GM19397 (cell line): Measurements from ENCODE around the gene AP3B1.
"Not testable (repeated sequence)": the region's sequence is repeated elsewhere in the genome, so short reads cannot be mapped to it uniquely, and the experiment has no call there.

Experiments
- ATAC-seq: cut with Tn5 transposase; IDR thresholded peaks from one replicate; pipeline ENCODE4 v1.9.1; 2021; ENCODE audit warnings: mild to moderate bottlenecking, moderate library complexity; ENCODE audit not compliant: unreplicated experiment

Gene AP3B1

GRCh38 chr5:78075301-78075700 lies 219.2 kb downstream of the AP3B1 start:
- ATAC-seq = no peak

- ATAC-seq = not testable (repeated sequence)
Measured at GRCh38 chr5:78070691-78071090, 223.8 kb downstream of the AP3B1 start.

- not testable (repeated sequence) for ATAC-seq
Measured at GRCh38 chr5:78067581-78067980, 226.9 kb downstream of the AP3B1 start.

GRCh38 chr5:78066722-78067121 lies 227.8 kb downstream of the AP3B1 start:
- not testable (repeated sequence) for ATAC-seq

- no peak for ATAC-seq
Measured at GRCh38 chr5:78065663-78066062, 228.8 kb downstream of the AP3B1 start.

GRCh38 chr5:78064941-78065472 lies 229.5 kb downstream of the AP3B1 start:
- ATAC-seq = no peak

- ATAC-seq = no peak
Measured at GRCh38 chr5:78063495-78063894, 231.0 kb downstream of the AP3B1 start.

- no peak for ATAC-seq
Measured at GRCh38 chr5:78062645-78063044, 231.9 kb downstream of the AP3B1 start.

- ATAC-seq = no peak
Measured at GRCh38 chr5:78060421-78060820, 234.1 kb downstream of the AP3B1 start.

- ATAC-seq = no peak
Measured at GRCh38 chr5:78058625-78059024, 235.9 kb downstream of the AP3B1 start.

- ATAC-seq = no peak
Measured at GRCh38 chr5:78056901-78057514, 237.5 kb downstream of the AP3B1 start.

GRCh38 chr5:78056053-78056452 lies 238.4 kb downstream of the AP3B1 start:
- no peak for ATAC-seq

GRCh38 chr5:78050888-78051287 lies 243.6 kb downstream of the AP3B1 start:
- ATAC-seq = no peak

GRCh38 chr5:78046823-78047222 lies 247.7 kb downstream of the AP3B1 start:
- not testable (repeated sequence) for ATAC-seq

- ATAC-seq = no peak
Measured at GRCh38 chr5:78046006-78046405, 248.5 kb downstream of the AP3B1 start.

GRCh38 chr5:78041805-78042204 lies 252.7 kb downstream of the AP3B1 start:
- ATAC-seq = no peak

GRCh38 chr5:78025540-78025939 lies 269.0 kb downstream of the AP3B1 start:
- no peak for ATAC-seq

- ATAC-seq = no peak
Measured at GRCh38 chr5:78019744-78020143, 274.8 kb downstream of the AP3B1 start.

- ATAC-seq = no peak
Measured at GRCh38 chr5:78016863-78017529, 277.5 kb downstream of the AP3B1 start.

GRCh38 chr5:78009937-78010527 lies 284.5 kb downstream of the AP3B1 start:
- ATAC-seq = no peak

- ATAC-seq = no peak
Measured at GRCh38 chr5:78008356-78008967, 286.0 kb downstream of the AP3B1 start.

GRCh38 chr5:78007233-78007632 lies 287.3 kb downstream of the AP3B1 start:
- no peak for ATAC-seq
